ENCODE results near the gene TRERF1. TPM values are rescaled to one million over a fixed set of nuclear protein-coding genes. Genes with fewer than 3 reads are reported as not detected.

TRERF1 gene
- total RNA-seq, 1 donor from 2014 or later, result 7.1 TPM

DNA sequence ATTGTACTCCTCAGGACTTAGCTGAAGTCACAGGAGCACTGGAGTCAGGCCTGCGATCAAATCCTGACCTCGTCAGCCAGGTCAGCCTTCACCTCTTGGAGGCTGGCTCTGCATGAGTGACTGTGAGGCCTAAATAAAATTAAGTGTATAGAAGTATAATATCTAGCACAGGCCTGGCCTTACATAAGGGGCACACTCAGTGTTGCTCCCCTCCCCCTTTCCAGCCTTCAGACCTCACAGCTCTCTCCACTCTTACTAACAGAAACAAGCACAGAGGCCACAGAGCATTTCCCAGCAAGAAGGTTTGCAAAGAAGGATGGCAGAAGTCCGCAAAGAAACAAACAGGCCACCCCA lies 84.8 kb downstream of the TRERF1 start:
- no peak for DNase-seq

DNA sequence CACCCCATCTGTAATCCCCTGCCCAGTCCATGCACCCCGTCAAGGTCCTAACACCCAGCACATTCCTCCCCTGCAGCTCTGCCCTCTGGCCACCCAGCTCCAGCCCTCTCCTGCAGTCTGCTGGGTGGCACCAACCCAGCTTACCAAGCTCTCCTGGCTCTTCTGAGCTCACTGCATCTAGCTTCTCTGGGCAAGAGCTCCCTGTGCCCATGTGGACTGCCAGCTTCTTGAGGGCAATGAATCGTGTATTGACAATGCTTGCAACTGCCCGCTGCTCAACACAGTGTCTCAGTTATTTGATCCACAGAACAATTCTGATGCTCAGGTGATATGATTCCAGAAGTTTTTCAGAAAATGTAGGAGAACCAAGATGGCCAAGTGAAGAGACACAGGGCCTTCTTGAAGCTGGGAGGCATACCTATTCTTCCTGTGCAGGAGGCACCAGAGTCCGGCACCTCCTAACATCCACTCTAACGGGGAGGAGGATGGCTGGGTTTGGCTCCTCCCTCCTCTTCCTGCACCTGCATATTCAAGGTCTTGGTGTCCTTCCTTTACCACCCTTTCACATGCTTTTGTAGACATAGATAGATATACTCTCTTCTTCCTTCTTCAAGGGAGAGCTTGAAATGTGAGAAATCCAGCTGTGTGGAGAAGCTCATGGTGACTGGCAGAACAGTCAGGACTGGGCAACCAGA lies 85.6 kb downstream of the TRERF1 start:
- no peak for DNase-seq

DNA sequence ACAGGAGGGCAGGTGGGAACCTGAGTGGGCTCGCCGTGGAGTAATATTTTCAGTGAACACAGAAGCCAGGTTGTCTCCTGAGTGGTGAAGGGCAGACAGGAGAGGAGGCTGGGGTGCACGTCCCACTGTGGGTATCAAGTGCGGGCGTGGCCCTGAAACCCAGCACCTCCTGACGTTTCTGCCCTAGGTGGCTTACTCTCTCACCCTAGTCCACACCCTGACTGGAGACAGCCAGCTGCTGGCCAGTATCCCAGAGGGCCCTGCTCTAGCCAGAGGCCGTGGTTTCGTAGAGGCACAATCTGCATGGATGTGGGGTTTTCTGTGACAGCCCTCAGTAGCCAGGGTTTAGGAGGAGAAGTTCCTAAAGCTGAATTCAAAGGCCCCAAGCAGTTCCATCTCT lies 86.7 kb downstream of the TRERF1 start:
- no peak for DNase-seq

DNA sequence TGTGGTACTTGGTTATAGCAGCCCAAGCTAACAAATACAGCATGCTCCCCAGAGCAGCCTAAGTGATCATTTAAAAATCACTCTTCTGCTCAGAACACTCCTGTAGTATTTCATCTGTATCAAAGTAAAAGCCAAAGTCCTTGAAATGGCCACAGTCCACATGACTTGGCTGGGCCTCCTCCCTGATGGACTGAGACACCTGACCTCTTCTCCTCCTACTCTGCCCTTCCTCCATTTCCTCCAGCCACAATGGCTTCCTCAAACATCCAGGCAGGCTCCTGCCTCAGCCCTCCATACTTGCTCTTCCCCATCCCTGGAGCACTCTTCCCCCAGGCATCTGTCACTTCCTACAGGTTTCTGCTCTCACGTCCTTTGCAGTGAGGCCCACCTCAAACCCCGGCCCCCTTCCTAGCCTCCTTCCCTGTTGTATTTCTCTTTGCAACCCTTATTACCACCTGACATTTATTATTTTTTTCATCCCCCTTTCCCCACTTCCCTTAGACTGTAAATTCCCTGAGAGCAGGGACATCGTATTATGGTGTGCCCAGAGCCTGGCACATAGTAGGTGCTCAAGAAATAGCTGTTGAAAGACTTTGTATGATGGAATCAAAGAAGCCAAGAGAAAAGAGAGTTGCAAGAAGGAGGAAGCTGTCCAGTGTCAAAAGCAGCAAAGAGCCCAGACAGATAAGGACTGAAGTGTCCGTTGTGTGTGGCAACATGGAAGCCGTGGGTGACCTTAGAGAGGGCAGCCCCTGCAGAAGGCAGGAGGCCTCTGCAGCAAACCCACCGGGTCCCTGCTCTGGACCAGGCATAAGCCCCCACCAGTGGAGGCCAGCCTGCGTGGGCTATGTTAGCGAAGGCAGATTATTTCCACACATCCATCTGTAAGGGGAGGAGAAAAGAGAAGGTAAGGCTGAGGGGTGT lies 87.5 kb downstream of the TRERF1 start:
- DNase-seq, result no peak

DNA sequence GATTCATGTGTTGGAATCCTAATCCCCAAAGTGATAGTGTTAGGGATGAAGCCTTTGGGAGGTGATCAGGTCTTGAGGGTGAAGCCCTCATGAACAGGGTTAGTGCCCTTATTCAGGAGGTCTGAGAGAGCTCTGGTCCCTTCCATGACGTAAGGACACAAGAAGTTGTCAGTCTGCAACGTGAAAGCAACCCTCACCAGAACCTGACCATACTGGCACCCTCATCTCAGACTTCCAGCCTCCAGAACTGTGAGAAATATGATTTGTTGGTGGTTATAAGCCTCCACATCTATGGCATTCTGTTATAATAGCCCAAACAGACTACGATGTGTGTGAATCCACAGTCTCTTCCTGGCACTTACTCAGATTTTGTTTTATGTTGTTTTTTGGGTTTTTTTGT lies 90.7 kb downstream of the TRERF1 start:
- no peak for DNase-seq

DNA sequence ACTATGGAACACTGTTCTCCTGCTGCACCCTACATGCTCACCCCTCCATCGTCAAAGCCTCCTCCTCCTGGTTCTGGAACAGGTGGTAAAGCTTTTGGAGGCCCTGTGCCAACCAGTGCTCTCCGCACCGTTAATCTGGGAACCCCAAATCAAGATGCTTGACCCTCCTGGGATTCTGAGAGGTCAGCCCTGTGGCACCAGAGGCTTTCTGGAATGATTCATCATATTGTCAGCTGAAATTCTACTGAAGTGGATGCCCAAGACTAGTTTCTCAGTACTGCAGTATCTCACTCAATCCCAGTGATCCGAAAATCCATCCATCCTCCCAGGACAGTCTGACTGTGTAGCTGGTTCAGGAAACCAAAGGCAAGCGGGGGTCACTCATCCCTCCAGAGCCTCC lies 92.7 kb downstream of the TRERF1 start:
- no peak for DNase-seq

DNA sequence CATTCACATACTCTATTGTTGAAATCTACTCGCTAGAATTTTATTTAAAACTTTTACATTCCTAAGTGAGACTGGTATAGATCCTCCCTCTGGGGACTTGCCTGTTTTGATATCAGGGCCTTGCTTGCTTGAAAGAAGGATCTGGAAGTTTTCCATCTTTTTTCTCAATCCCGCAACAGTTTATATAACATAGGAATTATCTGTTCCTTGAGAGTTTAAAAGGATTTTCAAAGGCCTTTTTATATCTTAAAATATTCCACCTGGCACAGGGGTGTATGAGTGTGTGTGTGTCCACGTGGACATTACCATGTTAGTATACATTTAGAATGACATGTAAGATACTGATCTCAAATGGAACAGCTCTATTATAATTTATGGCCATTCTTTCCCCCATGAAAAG lies 96.3 kb downstream of the TRERF1 start:
- DNase-seq, result no peak

DNA sequence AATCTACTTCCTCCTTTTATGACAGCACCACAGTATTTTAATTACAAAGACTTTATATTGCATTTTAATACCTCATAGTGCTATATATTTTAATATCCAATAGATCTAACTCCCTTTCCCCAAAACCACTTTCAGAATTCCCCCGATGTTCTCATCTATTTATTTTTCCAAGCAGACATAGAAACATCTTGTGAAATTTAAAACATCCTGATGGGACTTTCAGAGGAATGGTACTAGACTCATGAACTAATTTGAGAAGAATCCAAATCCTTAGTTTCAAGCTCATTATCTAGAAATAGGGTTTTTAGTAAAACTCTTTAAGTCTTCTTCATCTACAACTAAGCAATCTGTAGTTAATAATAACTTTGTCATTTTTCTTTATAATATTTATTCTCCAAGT lies 97.0 kb downstream of the TRERF1 start:
- no peak for DNase-seq

DNA sequence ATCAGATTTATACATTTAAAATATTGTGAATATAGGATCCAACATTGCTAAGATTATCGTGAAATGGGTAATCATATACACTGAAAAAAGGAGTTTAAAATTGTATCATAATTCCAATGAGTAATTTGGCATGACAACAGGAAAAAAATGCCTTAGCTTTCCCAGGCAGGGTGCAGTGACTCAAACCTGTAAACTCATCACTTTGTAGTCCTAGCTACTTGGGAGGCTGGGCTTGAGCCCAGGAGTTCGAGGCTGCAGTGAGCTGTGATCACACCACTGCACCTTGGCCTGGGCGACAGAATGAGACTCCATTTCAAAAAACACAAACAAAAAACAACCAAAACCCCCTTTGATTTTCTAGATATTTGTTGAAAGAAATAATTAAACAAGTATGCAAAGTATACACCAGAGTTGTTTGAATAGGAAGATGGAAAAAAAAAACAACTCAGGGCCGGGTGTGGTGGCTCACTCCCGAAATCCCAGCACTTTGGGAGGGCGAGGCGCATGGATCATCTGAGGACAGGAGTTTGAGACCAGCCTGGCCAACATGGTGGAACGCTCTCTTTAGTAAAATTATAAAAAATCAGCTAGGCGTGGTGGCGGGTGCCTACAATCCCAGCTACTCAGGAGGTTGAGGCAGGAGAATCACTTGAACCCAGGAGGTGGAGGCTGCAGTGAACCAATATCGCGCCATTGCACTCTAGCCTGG lies 98.7 kb downstream of the TRERF1 start:
- DNase-seq, result no peak

DNA sequence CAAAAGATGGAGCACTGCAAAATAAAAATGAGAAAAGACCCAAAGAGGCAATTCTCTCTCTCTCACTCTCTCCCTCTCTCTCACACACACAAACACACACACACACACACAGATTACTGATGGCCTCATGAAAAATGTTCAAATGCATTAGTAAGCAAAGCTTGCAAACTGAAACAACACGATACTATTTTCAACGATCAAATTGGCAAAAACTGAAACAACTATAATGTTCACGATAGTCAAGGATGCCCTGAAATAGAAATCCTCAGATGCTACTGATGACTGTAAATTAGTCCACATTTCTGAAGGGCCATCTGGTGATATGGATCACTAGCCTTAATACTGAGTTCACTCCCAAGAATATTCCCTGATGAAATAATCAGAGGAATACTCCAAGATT lies 100.8 kb downstream of the TRERF1 start:
- DNase-seq, result no peak

DNA sequence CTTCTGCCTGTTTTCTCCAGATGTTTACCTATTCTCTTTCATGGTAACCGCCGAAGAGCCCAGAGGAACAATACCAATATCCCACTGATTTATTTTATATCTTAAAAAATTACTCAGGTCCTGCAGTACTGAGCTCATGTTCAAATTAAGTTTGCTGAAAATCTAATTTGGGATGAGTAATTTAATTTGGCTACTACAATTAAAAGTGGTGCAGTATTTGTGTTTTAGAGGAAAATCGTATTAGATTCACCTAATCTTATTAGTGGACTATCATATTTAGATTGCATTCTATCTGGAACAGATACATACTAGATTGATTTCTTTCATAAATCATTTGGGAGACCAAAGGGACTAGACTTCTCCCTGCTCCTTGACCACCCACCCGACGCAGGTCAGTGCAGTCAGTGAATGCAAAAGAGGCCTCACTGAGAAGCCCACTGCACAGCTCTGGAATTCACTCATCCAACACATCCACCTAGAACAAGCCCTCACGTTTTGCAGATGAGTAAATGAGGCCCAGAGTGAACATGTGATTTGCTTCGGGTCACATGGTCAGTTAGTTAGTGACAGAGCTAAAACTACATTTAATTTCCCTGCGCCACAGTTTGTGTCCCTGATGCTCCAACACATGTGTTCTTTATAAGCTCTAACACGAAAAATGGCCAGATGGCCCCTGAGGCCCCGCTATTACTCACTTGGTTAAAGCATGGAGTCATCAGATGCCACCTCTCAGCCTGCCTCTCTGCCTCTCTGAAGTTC lies 101.8 kb downstream of the TRERF1 start:
- DNase-seq, result no peak

DNA sequence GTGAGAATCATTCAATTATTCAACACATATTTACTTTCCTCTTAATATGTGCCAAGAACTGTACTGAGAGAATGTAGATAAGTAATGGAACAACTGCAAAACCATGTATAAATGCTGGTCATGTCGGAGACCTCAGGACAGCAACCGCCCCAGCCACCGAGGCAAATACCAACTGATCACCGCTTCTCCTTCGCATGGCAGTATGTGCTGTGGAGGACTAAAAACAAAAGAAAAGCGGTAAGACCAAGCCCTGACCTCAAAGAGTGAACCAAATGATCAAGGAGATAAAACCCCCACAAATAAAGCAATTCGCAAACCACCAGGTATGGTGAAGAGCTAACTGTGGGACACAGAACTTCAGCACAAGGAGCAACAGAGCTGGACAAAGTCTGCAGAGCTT lies 104.3 kb downstream of the TRERF1 start:
- no peak for DNase-seq

DNA sequence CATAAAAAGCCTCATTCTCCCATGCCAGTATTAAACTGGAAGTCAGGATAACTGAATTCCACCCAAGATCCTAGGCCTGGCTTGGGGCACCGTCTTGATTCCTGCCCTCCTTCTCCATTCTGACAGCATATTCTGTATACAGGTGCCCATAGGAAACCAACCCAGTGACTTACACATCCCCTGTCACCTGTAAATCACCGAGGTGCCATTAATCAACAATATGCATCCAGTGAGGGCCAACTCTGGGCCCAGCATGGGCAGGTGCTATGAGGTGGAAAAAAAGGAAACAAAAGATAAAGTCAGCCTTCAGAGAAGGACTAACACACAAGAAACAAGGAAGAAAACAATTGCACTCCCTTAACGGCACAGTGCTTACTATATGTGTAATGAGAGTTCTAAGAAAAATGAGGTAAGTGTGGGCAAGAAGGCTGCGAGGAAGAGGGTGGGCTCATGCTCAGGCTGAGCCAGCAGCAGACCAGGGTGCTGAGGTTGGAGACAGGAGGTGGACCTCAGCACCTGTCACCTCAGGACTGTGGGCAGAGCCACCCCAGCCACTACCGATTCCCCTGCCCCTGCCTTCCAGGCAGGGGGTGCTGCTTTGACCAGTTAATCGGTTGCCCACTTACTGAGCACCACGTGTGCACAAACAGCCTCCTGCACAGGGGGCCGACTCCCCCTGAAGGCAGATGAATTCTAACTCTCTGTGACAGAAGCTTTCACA lies 105.9 kb downstream of the TRERF1 start:
- DNase-seq, result no peak

DNA sequence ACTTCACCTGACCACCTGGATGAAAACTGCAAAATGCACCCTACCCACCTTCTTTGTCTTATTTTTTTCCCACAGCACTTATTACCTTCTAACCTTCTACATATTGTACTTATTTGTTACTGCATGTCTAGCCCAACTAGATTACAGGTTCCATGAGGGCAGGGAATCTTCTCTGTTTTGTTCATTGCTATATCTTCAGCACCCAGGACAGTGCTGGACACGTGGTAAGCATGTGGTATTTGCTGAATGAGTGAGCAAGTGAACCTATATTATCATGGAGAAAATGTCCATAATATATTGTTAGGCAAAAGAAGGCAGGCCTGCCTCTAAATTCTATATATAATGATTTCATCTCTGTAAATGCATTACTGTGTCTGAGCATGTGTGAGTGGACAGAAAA lies 107.0 kb downstream of the TRERF1 start:
- DNase-seq, result no peak

DNA sequence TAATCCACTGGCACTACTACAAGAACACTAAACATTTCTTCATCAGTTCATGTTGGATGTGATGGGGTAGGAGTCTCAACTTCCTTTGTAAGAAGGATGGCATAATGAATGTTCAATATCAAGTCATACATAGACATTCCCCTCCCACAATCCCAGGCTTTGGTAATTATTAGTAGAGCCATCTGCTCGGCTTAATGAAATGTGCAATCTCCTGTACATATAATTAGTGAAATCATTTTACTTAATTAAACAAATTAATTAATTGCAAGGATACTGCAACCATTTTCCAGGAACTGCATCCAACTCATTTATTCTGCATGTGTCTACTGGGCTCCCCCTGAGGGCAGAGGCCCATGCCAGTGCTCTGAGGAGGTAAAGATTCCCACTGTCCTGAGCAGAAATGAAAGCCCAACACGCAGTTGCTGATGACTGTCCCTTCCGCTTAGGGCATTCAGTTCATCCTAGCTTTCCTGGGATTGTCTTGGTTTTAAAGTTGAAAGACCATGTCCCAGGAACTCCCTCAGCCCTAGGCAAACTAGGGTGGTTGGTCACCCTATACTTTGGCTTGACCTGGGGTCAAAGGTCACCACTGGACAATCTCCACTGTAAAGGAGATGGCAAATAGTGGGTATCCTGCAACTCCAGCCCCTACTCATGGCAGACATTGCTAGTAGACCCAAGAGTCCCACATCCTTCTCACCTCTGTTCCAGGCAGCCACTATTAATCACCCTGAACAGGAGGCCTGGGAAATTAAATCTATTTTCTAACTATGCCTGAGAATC lies 109.8 kb downstream of the TRERF1 start:
- no peak for DNase-seq

DNA sequence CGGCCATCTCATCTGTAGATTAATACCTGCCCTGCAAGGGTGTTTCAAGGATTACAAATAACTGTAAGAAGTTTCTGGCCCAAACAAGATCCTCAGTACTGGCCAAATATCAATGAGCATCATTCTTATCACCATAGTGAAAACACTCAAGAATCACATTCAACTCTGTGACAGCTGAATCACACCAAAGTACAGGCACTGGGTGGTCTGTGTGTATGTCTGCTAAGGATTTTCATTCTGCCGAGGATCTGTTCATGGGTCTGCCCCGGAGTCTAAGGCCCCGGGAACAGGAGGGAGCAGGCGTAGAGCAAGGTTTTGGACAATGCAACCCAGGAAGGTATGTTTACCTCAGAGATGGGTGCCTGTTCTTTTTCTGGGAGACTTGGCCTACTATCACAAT lies 110.5 kb downstream of the TRERF1 start:
- DNase-seq, result no peak

DNA sequence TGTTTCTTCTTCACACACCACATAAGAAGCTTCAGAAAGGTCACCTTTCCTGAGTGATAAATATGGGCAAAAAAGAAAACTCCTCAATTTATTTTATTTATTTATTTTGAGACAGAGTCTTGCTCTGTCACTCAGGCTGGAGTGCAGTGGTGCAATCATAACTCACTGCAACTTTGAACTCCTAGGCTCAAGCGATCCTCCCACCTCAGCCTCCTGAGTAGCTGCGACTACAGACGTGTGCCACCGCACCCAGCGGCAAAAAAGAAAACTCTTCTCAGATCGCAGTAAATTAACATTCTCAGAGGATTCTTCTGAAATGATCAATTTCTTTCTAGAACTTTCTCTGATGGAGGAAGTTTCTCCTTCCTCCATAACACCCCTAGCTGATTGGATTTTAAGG lies 111.2 kb downstream of the TRERF1 start:
- DNase-seq, result no peak

DNA sequence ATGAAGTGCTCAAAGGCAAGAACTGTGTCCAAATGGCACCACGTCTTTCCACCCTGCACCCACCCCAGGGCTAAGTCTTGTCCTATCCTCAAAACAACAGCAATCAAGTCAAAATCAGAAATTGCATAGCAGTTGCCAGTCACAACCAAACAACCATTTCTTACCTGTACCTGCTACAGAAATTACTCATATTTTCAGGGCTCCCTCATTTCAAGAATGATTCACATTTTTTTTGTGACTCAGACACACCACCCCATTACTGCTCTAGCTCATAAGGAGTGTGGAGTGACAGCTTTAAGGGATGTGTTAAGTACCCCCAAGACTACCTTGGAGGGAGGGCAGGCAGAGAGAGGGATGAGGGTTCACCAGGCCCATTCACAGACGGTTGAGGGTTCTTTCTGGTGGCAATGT lies 111.7 kb downstream of the TRERF1 start:
- DNase-seq, result no peak

DNA sequence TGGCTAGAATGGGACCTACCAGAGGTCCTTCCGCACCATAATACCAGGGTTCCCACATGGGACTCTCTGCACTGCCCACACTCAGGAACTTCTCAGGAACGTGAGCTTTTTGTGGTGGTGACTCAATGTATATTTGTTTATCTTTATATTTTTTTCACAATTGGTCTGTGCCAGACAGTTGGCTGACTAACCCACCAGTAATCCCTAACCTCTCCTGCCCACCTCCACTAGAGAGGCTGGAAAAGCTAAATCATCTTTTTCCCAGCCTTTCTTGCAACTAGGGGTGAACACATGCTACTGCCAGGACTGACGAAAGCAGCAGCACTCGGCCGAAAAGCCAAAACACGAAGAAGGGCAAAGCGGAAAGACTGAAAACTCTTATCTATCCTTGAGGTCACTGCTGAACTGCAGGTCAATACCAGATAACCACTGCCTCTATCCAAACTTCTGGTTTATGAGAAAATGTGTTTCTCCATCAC lies 112.9 kb downstream of the TRERF1 start:
- no peak for DNase-seq

DNA sequence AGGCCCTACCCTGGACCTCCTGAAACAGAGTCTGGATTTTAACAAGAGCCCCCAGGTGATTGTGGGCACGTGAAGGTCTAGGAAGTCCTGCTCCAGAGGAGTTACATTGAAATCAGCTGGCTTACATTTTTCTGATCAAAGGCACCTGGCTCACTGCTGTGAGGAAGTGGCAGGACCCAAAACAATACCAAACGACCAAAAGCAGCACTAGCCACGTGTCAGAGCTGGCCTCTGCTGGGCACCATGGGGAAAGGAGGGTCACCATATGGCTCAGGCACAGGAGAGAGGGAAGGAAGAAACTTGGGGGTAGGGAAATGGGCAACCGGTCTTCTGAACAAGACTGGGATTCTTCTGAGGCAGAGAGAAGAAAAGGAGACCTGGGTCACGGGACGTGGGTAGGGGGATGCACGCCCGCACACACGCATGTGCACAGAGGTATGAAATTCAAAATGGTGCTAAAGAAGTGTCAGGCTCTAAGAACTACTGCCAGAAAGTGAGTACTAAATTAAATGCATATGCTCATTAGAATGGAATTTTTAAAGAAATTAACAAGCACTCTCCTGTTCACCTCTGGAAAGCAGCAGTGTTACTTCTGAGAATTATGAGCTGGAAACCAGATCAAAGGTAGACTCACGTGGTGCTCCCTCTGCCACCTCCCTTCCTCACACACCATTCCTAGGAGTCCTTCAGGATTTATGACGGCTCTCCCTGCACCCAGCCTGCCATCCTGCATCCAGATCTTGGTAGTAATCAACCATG lies 113.6 kb downstream of the TRERF1 start:
- peak; percentile 3 for DNase-seq

Data from tongue (tissue), 2 donors.